ENCODE data around the gene PCNP.

DNA sequence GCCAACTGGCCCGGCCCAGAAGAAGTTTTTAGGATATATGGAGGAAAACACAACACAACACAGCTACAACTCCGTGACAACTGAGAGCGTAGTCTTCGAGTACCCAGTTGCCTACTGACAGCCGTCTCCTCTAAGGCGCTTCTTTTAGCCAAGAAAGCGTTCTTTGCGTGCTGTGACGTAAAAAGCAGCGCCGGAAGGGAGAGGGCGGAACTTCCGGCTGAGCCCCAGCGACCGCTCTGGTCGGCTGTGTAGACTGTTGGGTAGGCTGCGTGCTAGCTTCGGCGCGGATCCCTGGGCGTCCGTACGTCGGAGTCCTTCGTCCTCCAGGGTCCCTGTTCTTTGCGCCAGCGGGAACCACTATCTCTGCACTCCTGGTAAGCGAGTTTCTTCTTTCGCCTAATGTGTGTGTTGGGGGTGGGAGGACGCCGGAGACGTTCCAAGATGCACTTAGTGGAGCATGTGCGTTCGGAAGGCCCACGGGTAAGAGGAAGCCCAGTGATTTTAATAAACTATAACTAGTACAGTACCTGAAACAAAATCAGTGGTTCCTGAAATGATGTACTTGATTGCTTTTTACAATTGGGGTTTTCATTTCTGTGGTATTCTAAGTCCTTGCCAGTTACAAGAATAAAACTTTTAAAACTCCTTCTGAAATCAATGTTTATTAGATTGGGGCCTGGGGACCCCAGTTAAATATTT lies 12.2 kb upstream of the PCNP start, which contains the start of gene TRMT10C:
- TF ChIP-seq POLR2A (IDR thresholded peaks at IDR 0.05; ENCODE audit: low read length) (peak; percentile 97), GATA1 (IDR thresholded peaks at IDR 0.05; ENCODE audit: low read depth, low read length) (no peak)
